GF-D8 (cell line): ENCODE results near the gene MOV10L1.

Experiments
- DNase-seq: peaks from one replicate; lab custom pipeline; 2025; lab: John Stamatoyannopoulos, UW

Gene MOV10L1

DNA sequence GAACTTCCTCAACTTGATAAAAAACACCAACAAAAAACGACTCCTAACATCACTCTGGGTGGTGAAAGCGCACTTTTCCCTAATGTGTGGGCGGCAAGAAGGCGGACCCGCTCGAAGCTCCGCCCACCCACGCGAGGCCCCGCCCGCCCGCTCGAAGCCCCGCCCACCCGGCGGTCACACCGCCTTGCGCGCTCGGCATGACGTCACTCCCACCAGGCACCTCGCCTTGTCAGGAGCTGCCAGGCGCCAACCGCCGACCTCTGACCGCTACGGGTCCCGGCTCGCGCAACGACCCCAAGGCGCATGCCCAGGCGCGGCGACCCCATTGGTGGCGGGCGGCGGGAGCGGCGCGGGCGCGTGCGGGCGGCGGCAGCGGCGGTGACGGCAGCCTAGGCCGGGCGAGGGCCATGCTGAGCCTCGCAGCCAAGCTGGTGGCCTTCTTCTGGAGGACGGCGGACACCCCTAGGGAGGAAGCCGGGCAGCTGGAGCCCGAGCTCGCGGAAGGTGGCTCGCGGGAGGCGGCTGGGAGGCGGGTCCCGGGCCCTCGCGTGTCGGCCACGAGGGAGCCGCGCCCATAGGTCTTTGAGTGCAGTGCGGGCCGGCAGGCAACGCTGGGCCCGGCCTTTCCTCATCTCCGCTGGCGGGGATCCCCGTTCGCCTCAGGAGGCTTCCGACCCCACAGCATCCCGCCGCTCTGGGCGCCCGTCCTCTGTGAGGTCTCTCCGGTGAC is at the start of gene MOV10L1:
Gene MOV10L1, plus strand, starts transcription at position 325 of the 730 bp plus-strand sequence. Its CDS starts 83 bp downstream, at position 408.
- no peak for DNase-seq

DNA sequence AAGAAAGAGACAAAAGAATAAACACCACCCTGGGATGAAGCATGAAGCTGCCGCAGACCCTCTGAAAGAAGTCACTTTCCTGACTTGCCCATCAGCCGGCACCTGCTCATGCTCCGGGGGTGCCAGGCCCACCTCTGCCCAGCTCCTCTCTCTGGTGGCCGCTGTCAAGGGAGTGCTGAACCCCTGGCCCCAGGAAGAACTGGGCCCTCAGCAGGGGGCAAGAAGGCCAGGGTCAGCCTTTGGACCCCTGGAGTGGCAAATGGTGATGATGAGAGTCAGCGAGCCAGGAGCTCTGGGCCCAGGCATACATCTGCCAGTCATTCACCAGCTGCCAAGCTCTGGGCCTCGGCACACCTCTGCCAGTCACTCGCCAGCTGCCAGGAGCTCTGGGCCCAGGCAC is 49.1 kb upstream of the MOV10L1 start:
- no peak for DNase-seq

DNA sequence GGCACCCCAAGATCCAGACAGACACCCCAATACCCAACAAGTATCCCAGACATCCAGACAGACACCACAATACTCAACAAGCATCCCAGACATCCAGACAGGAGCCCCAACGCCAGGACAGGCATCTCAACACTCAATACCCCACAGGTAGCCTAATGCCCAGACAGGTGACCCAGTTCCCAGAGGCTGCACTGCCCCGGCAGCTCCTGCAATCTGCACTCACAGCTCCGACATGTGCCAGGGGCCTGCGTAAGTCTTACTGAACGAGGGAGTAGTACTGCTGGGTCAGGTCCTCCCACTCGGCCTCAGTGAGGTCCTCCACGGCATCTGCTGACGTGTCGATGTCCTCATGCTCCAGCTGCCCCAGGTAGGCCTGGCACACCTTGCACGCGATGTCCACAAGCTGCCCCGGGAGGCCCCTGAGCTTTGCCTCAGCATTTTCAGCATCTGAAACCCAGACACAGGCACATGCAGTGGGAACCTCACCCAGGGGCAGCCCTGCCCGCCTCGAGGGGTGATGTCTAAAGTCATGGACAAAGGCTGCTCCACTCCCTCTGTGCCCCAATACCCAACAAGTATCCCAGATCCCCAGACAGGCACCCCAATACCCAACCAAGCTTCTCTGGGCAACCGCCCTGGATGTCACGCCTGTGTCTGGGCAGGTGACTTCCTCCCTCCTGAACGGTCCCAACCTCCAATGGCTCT is 48.3 kb upstream of the MOV10L1 start:
- no peak for DNase-seq

DNA sequence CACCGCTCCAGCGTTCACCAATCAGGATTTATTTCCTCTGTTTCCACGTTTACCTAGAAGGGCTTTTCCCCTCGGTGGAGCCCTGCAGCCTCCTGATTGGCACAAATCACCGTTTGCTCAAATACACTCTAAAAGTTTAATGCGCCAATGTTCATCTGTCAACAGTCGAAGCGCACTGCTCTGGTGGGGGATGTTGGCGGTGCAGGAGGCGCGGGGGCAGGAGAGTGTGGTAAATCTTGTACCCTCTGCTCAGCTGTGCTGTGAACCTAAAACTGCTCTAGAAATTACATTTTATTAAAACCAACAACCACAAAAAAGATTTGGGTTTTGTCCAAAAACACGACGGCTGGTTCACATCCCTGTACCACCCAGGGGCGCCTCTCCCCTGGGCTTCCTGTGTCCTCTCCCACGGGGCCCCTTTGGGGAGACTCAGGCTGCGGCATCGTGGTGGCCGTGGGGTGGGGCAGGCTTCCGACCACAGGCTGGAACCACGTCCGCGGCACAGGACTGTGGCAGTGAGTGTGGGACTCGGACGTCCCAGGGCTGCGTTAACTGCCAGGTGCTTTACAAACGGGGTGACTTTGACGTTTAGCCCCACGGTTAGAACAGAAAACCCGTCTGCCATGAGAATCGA is 45.2 kb upstream of the MOV10L1 start:
- no peak for DNase-seq

DNA sequence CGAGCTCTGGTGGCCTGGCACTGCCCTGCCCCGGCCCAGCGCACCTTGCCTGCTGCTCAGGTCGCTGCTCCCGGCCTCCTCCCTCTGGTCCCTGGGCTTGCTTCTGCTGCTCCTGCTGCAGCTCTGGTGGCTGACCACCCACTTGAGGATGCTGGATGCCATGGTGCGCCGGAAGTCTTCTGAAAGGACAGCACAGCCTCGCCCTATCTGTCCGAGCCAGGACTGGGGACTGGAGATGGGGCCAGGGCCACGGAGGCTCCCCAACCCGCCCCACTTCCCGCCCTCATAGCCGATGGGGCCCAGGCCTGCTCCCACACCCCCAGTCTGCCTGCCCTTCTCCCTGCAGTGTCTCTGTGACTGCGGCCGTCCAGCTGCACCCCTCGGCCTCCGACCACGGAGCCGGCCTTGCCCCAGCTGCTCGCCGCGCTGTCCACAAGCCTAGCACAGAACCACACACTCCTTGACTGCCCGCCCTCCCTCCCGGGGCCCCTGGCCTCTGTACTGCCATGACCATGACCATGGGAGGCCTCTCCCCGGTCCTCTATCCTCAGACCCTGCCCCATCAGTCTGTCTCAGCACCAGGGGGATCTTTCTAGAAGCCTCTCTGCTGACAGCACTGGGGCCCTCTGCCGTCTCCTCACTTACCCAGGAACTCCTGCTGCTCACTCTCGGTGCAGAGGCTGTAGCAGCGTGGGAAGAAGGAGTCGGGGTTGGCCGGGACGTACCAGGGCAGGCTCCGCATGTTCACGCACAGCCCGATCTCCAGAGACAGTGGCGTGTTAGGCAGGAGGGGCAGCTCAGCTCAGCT is 44.4 kb upstream of the MOV10L1 start:
- DNase-seq, result no peak

DNA sequence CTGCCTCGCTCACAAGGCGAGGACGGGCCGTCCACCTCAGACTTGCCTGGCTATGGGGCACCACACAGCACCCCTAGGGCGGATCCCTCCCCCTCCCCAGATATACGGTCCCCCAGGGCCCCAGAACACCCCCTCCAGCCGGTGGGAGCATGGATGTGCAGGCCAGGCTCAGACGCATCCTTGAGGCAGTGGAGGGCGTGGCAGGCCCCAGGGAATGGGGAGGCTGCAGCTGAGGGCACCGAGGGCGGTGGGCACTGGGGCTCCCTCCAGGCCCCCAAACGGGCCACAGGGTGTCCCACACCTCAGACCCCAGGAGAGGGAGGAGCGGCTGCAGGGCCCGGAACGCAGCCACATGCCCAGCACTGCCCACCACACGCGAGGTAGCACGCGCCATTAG is 43.8 kb upstream of the MOV10L1 start:
- DNase-seq, result no peak

DNA sequence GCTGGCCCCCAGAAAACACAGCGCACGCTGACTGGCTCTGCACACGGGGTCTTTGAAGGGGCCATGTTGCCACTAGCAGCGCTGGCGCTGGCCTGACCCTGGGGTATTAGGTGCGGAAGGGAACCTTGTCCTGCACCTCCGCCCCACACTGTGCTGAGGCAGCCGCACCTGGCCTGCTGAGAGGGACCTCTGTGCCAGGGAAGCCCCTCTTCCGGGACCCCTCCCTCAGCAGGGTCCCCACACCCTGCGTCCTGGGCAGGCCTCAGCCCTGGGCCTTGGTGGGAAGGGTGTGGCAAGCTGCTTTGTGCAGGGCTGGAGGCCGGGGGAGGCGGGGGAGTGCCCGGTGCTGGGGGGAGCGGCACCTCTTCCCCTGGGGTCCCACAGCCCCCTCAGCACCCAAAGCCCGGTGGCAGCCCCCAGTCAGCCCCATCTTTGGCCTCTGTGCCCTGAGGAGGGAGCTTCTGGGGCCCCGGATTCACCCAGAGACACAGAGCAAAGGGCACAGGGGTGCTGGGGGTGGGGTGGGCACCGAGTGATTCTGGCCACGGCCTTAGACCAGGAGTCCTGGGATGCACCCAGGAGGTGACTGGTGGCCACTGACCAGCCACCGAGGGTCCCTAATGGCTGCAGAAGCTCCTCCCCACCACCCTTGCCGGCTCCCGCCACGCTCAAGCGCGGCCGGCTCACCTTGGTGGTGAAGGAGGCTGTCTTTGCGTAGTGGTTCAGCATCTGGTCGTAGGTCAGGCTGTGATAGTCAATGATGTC is 43.1 kb upstream of the MOV10L1 start:
- DNase-seq, result no peak

DNA sequence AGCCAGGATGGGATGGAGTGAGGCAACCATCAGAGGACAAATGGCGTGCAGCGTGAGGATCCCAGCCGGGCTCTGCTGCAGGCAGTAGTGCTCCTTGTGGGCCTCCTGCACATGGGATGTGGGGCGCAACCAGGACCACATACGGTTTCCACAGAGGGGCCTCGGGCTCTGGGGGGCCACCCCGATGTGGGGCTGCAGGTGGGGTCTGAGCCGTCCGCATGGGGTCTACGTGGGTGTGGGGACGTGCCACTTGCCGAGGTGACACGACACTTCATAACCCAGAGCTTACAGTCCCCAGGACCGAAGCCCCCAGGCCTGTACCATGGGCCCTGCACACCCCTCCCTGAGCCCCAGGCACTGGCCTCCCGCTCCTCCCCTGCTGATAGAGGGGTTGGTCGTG is 42.5 kb upstream of the MOV10L1 start:
- DNase-seq, result no peak

DNA sequence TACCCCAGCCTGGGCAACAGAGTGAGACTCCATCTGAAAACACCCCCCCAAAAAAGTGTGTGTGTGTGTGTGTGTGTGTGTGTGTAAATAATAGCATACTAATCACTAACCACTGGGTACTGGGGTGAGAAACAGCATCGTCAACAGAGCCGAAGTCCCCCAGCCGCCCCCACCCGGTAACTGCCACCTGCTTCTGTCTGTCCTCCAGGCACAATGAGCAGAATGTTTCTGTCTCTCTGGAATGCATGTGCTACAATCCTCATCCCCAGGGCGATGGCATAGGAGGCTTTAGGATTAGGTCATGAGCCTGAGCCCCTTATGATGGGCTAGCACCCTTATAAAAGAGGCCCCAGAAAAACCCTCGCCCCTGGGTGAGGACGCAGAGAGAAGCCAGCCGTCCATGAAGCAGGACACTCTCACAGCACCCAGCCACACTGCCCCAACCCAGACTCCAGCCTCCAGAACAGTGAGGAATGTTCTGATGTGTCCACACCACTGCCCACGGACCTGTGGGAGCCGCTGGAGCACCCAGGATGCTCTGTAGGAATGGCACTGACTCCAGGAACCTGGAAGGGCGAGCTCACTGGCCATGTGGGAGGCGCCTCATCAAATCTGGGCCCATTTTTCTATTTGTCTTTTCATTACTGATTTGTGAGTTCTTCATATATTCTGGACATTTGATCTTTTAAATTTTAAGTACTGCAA is 41.6 kb upstream of the MOV10L1 start:
- DNase-seq, result no peak

DNA sequence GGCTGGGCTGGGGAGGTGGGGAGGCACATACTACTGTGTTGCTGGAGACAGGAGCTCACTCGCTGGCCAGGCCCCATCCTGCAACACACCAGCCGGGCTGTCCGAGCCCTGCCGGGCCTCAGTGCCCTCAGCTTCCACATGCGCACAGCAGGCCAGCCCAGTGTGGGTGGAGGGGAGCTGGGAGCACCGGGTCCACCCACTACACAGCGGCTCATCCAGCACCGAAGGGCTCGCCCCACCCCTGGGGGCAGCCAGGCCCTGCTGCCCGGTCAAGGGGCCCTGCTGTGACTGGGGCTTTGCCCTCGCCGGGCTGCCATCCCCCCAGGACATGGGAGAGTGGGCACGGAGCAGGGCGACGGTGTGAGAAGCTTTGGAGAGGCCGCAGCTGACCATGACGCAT is 41.0 kb upstream of the MOV10L1 start:
- no peak for DNase-seq

DNA sequence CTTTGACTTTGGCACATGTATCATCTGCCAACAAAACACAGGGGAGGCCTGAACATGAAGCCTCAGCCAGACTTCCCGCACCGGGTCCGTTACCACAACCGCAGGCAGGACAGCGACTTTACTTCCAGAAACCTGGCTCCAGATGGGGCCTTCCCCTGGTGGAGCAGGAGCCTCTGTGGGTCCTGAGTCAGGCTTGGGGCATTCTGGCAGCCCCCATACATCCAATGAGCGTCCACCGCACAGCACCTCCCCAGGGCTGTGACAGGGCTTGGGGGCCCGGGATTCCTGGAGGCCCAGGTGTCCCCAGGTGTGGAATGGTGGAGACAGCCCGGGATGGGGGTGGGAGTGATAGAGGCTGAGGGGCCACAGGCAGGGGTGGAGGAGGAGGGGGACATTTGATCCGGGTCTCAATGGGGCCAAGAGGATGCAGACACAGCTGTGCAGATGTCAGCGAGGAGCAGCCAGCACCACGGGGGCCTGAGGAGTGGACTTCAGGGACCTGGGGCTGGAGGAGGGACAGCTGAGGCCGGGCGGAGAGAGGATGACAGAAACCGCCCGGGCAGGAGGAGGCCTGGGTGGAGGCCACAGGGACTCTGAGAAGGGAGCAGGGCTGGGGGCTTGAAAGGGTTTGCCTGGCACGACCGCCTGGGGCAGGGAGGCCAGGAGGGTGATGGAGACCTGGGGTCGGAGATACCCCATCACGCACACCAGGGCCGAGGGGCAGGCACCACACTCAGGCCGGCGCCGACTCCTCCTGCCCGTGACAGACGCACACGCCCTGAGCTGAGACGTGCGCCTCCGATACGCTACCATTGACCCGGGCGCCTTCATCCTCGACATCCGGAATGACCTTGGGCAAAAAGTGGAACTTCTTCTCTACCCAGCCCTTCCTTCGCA is 40.3 kb upstream of the MOV10L1 start:
- DNase-seq, result no peak

DNA sequence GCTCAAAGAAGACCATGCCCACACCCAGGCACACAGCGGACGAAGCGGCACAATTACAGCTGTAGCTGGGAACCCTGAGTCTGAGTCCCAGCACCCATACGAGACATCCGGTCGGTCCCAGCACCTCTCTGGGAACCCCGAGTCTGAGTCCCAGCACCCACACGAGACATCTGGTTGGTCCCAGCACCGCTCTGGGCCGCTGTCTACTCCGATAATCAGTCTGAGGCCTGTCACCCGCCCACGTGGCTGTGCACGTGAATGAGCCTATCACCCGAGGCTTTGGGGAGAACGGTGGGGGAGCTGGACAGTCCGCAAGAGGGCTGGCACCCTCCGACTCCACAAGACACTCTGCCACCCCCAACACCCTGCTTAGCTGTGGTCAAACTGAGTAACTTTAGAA is 37.9 kb upstream of the MOV10L1 start:
- DNase-seq, result no peak

DNA sequence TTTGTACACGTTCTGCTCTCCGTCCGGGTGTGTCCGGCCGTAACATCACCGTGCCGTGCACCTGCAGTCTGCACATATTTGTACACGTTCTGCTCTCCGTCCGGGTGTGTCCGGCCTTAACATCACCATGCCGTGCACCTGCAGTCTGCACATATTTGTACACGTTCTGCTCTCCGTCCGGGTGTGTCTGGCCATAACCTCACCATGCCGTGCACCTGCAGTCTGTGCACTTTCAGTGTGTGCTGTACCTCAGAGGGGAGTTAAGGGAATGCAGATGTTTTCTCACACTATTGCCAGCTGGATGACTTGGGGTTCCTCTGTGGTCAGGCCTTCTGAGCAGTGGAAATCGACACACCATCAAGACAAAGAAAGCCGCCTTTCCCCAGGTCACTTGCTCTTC is 35.9 kb upstream of the MOV10L1 start:
- no peak for DNase-seq

DNA sequence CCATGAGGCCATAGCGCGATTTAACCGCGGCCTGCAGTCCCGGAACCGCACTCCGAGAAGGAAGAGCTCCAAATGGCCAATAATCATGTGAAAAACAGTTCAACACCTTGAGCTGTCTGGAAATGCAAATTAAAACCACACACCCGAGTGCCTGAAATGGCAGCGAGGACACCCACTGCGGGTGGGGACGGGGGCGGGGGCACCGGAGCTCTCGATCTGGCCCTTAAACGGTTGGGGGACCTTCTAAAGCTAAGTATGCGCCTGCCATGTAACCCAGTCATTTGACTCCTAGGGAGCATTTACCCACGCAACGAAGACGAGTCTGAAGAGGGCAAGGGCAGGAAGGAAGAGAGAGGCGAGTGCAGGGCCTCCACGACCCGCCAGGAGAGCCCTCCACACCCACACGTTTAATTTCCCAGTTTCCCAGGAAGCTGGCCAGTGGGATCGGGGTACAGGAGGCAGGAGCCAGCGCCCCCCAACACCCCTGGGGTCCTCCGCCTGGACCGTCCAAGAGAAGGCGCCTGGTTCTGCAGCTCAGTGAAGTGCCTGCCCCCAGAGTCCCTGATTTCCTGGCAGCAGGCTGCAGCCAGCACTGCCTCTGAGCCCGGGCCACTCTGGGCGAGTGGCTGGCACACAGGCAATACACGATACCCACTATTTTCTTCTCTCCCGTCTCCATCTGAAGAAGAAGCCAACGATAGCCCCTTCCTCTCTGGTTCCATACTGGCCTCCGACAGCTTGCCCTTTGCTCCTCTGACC is 33.4 kb upstream of the MOV10L1 start:
- DNase-seq, result no peak

DNA sequence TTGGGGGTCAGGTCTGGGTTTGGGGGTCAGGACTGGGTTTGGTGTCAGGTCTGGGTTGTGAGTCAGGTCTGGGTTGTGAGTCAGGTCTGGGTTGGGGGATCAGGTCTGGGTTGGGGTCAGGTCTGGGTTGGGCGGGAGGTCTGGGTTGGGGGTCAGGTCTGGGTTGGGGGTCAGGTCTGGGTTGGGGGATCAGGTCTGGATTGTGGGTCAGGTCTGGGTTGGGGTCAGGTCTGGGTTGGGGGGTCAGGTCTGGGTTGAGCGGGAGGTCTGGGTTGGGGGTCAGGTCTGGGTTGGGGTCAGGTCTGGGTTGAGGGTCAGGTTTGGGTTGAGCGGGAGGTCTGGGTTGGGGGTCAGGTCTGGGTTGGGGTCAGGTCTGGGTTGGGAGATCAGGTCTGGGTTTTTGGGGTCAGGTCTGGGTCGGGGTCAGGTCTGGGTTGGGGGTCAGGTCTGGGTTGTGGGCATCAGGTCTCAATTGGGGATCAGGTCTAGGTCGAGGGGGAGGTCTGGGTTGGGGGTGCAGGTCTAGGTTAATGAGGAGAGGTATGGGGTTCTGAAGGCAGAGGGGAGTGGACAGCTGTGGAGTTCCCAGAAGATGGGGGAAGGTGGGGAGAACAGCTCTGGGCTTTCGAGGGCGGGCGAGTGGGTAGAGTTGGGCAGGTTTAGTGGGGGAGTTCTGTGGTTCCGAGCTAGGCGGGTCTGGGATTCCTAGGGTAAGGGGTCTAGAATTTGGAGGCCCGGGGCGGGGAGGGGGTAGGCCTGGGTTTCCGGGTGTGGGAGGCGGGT is 32.3 kb upstream of the MOV10L1 start:
- DNase-seq, result no peak

DNA sequence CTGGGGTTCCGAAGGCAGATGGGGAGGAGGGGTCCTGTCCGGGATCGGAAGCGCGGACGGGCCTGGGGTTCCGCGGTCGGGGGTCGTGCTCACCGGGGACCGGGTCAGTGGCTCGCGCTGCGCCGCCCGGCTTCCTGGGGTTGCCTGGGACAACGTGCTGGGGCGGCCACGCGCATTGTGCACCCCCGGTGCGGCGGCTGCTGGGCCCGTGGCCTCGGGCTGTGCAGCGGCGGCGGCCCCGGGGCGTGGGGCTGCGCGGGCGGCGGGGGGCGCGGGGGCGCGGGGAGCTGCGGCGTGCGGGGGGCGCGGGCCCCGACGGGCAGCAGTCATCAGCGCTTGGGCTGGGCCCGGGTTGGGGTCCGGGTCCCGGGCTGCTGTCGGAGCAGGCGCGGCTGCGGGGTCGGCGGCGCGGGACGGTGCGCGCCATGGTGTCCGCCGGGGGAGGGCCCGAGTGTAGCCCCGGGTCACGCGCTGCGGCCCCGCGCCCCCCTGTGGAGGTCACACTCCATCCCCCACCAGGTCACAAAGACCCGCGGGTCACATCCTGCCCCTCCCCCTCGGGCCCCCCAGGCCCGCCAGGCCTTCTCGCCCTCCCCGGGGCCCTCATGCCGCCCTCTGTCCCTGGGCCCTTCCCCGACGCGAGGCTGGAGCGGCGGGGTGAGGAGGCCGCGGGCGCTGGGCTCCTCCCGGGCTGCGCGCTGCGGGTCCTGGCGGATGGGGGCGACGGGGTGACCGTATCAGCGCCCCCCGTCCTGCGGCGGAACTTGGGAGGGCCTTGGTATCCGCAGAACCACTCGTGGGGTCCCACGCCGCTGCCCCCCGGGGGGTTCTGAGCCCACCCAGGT is 31.5 kb upstream of the MOV10L1 start, which contains the start of gene TTLL8:
Gene TTLL8, minus strand, starts transcription at position 238 of the 845 bp plus-strand sequence.
- DNase-seq, result no peak
